H1 (cell line): ENCODE measurements around the gene SLC7A14. TPM values are rescaled to one million over a fixed set of nuclear protein-coding genes. Genes with fewer than 3 reads are reported as not detected.

Experiments used
- CTCF ChIA-PET: fragments of 300-600 bp; sonication (Branson Sonifier 250); formaldehyde crosslinking; loops from one replicate; lab custom pipeline; 2021; ENCODE audit not compliant: partially characterized antibody; lab: Charles Lee
- POLR2A ChIA-PET: fragments of 300-600 bp; sonication (Branson Sonifier 250); formaldehyde crosslinking; loops from one replicate; lab custom pipeline; 2021; ENCODE audit warnings: inconsistent platforms; ENCODE audit not compliant: partially characterized antibody; lab: Charles Lee
- DNase-seq, 2 experiments: peaks; one replicate each; pipeline versions ENCODE4 v3.0.0 to v3.0.0-alpha.2; 2010 to 2022; ENCODE audit warnings: low spot score in 2 of 2, low read depth in 1 of 2, mixed read lengths in 1 of 2
- FAIRE-seq: peaks from 2 replicates; lab custom pipeline; 2011; peaks lifted over from hg19 to GRCh38; lab: Jason Lieb, UNC
- H2AFZ ChIP-seq: 2 replicates; pipeline ENCODE4 v1.8.1; 2012; ENCODE audit warnings: low read length, inconsistent platforms
- H2AK5ac ChIP-seq: 2 replicates; pipeline ENCODE4 v1.6.1; 2013; ENCODE audit warnings: low read depth, low read length
- H2BK120ac ChIP-seq: replicated peaks from 2 replicates; pipeline ENCODE3; 2013; ENCODE audit warnings: low read depth, low read length, inconsistent platforms
- H2BK12ac ChIP-seq: 2 replicates; pipeline ENCODE4 v1.6.1; 2013; ENCODE audit warnings: low read depth, low read length
- H2BK15ac ChIP-seq: 2 replicates; pipeline ENCODE4 v1.6.1; 2013; ENCODE audit warnings: low read length
- H2BK20ac ChIP-seq: 2 replicates; pipeline ENCODE4 v1.6.1; 2013; ENCODE audit warnings: low read length
- H2BK5ac ChIP-seq: 2 replicates; pipeline ENCODE4 v1.6.1; 2013; ENCODE audit warnings: low read depth, low read length
- H3K14ac ChIP-seq: 2 replicates; pipeline ENCODE4 v1.6.1; 2013; ENCODE audit warnings: inconsistent platforms; ENCODE audit not compliant: insufficient read length
- H3K18ac ChIP-seq: 2 replicates; pipeline ENCODE4 v1.6.1; 2013; ENCODE audit warnings: low read length; ENCODE audit errors: extremely low read depth
- H3K23ac ChIP-seq: 2 replicates; pipeline ENCODE4 v1.6.1; 2013; ENCODE audit warnings: inconsistent platforms; ENCODE audit not compliant: insufficient read length
- H3K23me2 ChIP-seq: 2 replicates; pipeline ENCODE4 v1.6.1; 2013; ENCODE audit warnings: low read depth, low read length
- H3K27ac ChIP-seq: 2 replicates; pipeline ENCODE4 v1.6.1; 2011; ENCODE audit warnings: low read depth, low read length, inconsistent platforms
- H3K27me3 ChIP-seq, 4 experiments: replicated peaks in 1 of 4; 1 replicate in 1 of 4; 2 replicates in 3 of 4; pipeline versions ENCODE4 v1.6.1 to v1.8.1; 2011 to 2013; ENCODE audit warnings: low read length in 3 of 4, mild to moderate bottlenecking in 3 of 4, inconsistent platforms in 2 of 4, mixed read lengths in 2 of 4, moderate library complexity in 1 of 4; ENCODE audit not compliant: control insufficient read depth in 3 of 4, insufficient read depth in 3 of 4; ENCODE audit errors: extremely low read depth in 1 of 4
- H3K36me3 ChIP-seq, 4 experiments: 2 replicates each; pipeline versions ENCODE4 v1.6.1 to v1.8.1; 2011 to 2013; ENCODE audit warnings: mild to moderate bottlenecking in 4 of 4, low read length in 3 of 4, moderate library complexity in 2 of 4, control low read depth in 1 of 4, inconsistent platforms in 1 of 4; ENCODE audit not compliant: insufficient read depth in 4 of 4, control insufficient read depth in 2 of 4
- H3K4ac ChIP-seq: replicated peaks from 2 replicates; pipeline ENCODE3; 2013; ENCODE audit warnings: low read length, low read depth, mixed read lengths, inconsistent platforms; ENCODE audit not compliant: insufficient read length
- H3K4me1 ChIP-seq, 4 experiments: replicated peaks in 1 of 4; 1 replicate in 1 of 4; 2 replicates in 3 of 4; pipeline versions ENCODE4 v1.6.1 to v1.8.1; 2011 to 2013; ENCODE audit warnings: low read length in 3 of 4, inconsistent platforms in 2 of 4, mixed read lengths in 1 of 4; ENCODE audit not compliant: insufficient read depth in 4 of 4, control insufficient read depth in 3 of 4
- H3K4me2 ChIP-seq, 2 experiments: 2 replicates each; pipeline versions ENCODE4 v1.6.1 to v1.8.1; 2011 to 2013; ENCODE audit warnings: low read depth in 2 of 2, low read length in 2 of 2, control low read depth in 1 of 2, inconsistent platforms in 1 of 2, mild to moderate bottlenecking in 1 of 2; ENCODE audit not compliant: insufficient read depth in 1 of 2
- H3K4me3 ChIP-seq, 4 experiments: fragments of 200-600, 300-600 bp in 1 of 4; sonication (generic), shearing (Covaris generic), sonication (Bioruptor Twin) in 1 of 4; 2 replicates each; pipeline versions ENCODE4 v1.5.1 to v1.8.1; 2011 to 2016; ENCODE audit warnings: low read length in 4 of 4, low read depth in 3 of 4, control low read depth in 2 of 4, inconsistent platforms in 2 of 4, mild to moderate bottlenecking in 2 of 4, mixed read lengths in 1 of 4, moderate library complexity in 1 of 4; ENCODE audit not compliant: insufficient read depth in 2 of 4; ENCODE audit errors: extremely low read depth in 1 of 4
- H3K56ac ChIP-seq: replicated peaks from 2 replicates; pipeline ENCODE3; 2013; ENCODE audit warnings: low read depth, mild to moderate bottlenecking, mixed read lengths, low read length, inconsistent platforms; ENCODE audit not compliant: insufficient read length
- H3K79me1 ChIP-seq: 2 replicates; pipeline ENCODE4 v1.6.1; 2013; ENCODE audit warnings: low read depth, low read length, control low read depth
- H3K79me2 ChIP-seq, 2 experiments: 2 replicates each; pipeline versions ENCODE4 v1.6.1 to v1.8.1; 2012 to 2013; ENCODE audit warnings: low read length in 2 of 2, mild to moderate bottlenecking in 2 of 2, inconsistent platforms in 1 of 2; ENCODE audit not compliant: insufficient read depth in 2 of 2, control insufficient read depth in 1 of 2
- H3K9ac ChIP-seq, 4 experiments: replicated peaks in 1 of 4; 1 replicate in 1 of 4; 2 replicates in 3 of 4; pipeline versions ENCODE4 v1.6.1 to v1.8.1; 2011 to 2013; ENCODE audit warnings: low read depth in 3 of 4, low read length in 3 of 4, control low read depth in 2 of 4, mild to moderate bottlenecking in 2 of 4, moderate library complexity in 2 of 4, inconsistent platforms in 1 of 4; ENCODE audit errors: extremely low read depth in 1 of 4
- H3K9me3 ChIP-seq, 2 experiments: 2 replicates each; pipeline versions ENCODE4 v1.6.1 to v1.8.1; 2012 to 2013; ENCODE audit warnings: mild to moderate bottlenecking in 2 of 2, moderate library complexity in 2 of 2, control low read depth in 1 of 2, inconsistent platforms in 1 of 2, low read depth in 1 of 2, low read length in 1 of 2, mixed read lengths in 1 of 2; ENCODE audit not compliant: insufficient read depth in 2 of 2
- H4K20me1 ChIP-seq, 2 experiments: replicated peaks in 1 of 2; 2 replicates each; pipeline versions ENCODE3 to v1.8.1; 2011 to 2013; ENCODE audit warnings: inconsistent platforms in 2 of 2, low read length in 2 of 2, mild to moderate bottlenecking in 1 of 2; ENCODE audit not compliant: insufficient read depth in 2 of 2, control insufficient read depth in 1 of 2
- H4K5ac ChIP-seq: 2 replicates; pipeline ENCODE4 v1.6.1; 2013; ENCODE audit warnings: low read length, low read depth, mixed read lengths, inconsistent platforms; ENCODE audit not compliant: insufficient read length
- H4K8ac ChIP-seq: 2 replicates; pipeline ENCODE4 v1.8.0; 2013; ENCODE audit warnings: mild to moderate bottlenecking, moderate library complexity, low read length, inconsistent platforms; ENCODE audit not compliant: insufficient read depth; ENCODE audit errors: extremely low read depth
- H4K91ac ChIP-seq: replicated peaks from 2 replicates; pipeline ENCODE3; 2013; ENCODE audit warnings: low read length, mixed read lengths, inconsistent platforms; ENCODE audit not compliant: insufficient read length
- HDAC6 ChIP-seq: IDR thresholded peaks from one replicate; pipeline ENCODE4 v1.7.1; 2012; ENCODE audit warnings: low read depth, mild to moderate bottlenecking, inconsistent platforms, low read length, moderate library complexity
- TBP ChIP-seq: IDR thresholded peaks from 2 replicates; pipeline ENCODE4 v1.6.1; 2011; ENCODE audit warnings: low read depth, low read length, improper control_type of control experiment
- WGBS, 2 experiments: shearing (Covaris generic) in 1 of 2; methylation state at CpG; one replicate each; pipeline versions ENCODE4 v1.1.6 to v1.1.7; 2013 to 2015; ENCODE audit warnings: low lambda C conversion rate in 2 of 2, mixed read lengths in 2 of 2, inconsistent platforms in 1 of 2, low coverage in 1 of 2, missing lambda C conversion rate in 1 of 2; ENCODE audit not compliant: insufficient replicate concordance in 2 of 2, insufficient coverage in 1 of 2, insufficient read length in 1 of 2; ENCODE audit errors: extremely low coverage in 1 of 2, missing lambda C conversion rate in 1 of 2; 5-methylcytosine and 5-hydroxymethylcytosine counted together
- polyA plus RNA-seq, 7 experiments: library from polyadenylated mRNA; depleted of rRNA in 3 of 7; stranded (reverse) in 5 of 7; unstranded in 2 of 7; fragments of >200 nt in 5 of 7; fragments of 200-250 nt in 2 of 7; gene quantifications; 1 replicate in 5 of 7; 2 replicates in 1 of 7; 4 replicates in 1 of 7; pipeline versions ENCODE4 v1.2.1 to v1.2.3, GENCODE V29; 2011 to 2013; ENCODE audit warnings: missing spikeins in 2 of 7, mixed read lengths in 2 of 7
- total RNA-seq: library from RNA; stranded (reverse); fragmentation: NEBNext Ultra II Directional; extraction: Animal tissue kit (Norgen Biotek cat#: 25700); gene quantifications from 2 replicates; pipeline ENCODE4 v1.2.1, GENCODE V29; 2021

The SLC7A14 gene
- total and polyA plus RNA-seq, 2 of the 8 experiments (the other 6 are each of a cell fraction or from before 2014, with no cell fraction given), result 0.21 to 0.95 TPM

DNA sequence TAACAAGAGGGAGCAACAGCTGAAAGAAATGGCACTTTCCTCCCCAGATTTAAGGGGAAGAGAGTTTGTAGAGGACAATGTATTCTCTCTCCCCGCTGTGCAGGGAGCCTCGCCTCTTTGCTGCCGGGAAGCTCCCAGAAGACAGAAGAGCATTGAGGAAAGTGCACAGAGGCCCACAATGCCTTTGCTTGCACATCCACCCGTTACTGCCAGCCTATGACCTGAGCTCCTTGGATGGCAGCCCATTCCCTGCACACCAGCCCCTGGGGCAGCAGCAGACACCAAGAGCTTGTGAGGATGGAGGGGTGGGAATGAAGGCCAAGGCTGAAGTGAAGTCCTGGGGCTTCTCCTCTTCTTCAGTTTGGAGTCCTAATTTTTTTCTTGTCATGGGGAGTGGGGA lies 100.2 kb downstream of the SLC7A14 start:
- 98% methylated on average over 4 of the region's 4 CpGs; no CpG with 5 or more reads in 1 of the 2 experiments for WGBS, 2 experiments
- H3K27me3 ChIP-seq, result no peaks in the 10 kb centered on the region
- H3K23me2 ChIP-seq, result no peaks in the 10 kb centered on the region
- no peak overlapping the region for H3K18ac ChIP-seq
- DNase-seq (no peak), FAIRE-seq (no peak)
- no peak overlapping the region for H2BK12ac ChIP-seq
- no peak overlapping the region for H4K8ac ChIP-seq
- no peaks in the 10 kb centered on the region for H3K36me3 ChIP-seq
- H3K4me3 ChIP-seq, result no peak overlapping the region
- H3K56ac ChIP-seq, result no peak overlapping the region
- no peak overlapping the region for H3K9ac ChIP-seq
- no peak overlapping the region for H2BK20ac ChIP-seq
- H3K9me3 ChIP-seq, result 0 out of 4 replicates have a peak, but pooled peaks cover 0 to 2% of the 10 kb centered on the region in 2 experiments
- H3K23ac ChIP-seq, result no peak overlapping the region
- no peaks in the 10 kb centered on the region for H3K79me2 ChIP-seq
- no peak for TF ChIP-seq HDAC6
- TF ChIP-seq TBP, result no peak
- H2BK5ac ChIP-seq, result no peak overlapping the region
- no peak overlapping the region for H3K14ac ChIP-seq
- H3K4me1 ChIP-seq, result peaks cover 0 to 3% (median 1%) of the 10 kb centered on the region in 4 experiments; a peak in 2 of 7 replicates
- H2AFZ ChIP-seq, result no peak overlapping the region
- H3K27ac ChIP-seq, result no peak overlapping the region
- no peak overlapping the region for H2BK120ac ChIP-seq
- no peak overlapping the region for H4K5ac ChIP-seq
- ChIA-PET CTCF (interaction anchor here (0.6 to 3.4 kb wide), 12 partner anchors 8 to 326 kb away, joined by 3 to 29 read pairs (median 4); partner anchors contain the start of gene CLDN11), POLR2A (no interaction called here)
- no peaks in the 10 kb centered on the region for H4K20me1 ChIP-seq
- H3K4me2 ChIP-seq, result no peak overlapping the region
- H3K79me1 ChIP-seq, result no peaks in the 10 kb centered on the region
- no peak overlapping the region for H4K91ac ChIP-seq
- H3K4ac ChIP-seq, result no peak overlapping the region
- H2BK15ac ChIP-seq, result no peak overlapping the region
- no peak overlapping the region for H2AK5ac ChIP-seq
